BJ (cell line): ENCODE results near the gene RBM47. TPM values are rescaled to one million over a fixed set of nuclear protein-coding genes. Genes with fewer than 3 reads are reported as not detected.
"Not testable (repeated sequence)": the region's sequence is repeated elsewhere in the genome, so short reads cannot be mapped to it uniquely, and the experiment has no call there.

Source experiments
- CTCF ChIA-PET: fragments of 350-600 bp; formaldehyde crosslinking; extraction: SDS; loops from one replicate; lab custom pipeline; 2021; ENCODE audit warnings: antibody characterized with exemption, inconsistent platforms; lab: Yijun Ruan, JAX
- POLR2A ChIA-PET: fragments of 300-600 bp; sonication (Branson Sonifier 250); formaldehyde crosslinking; extraction: SDS; loops from one replicate; lab custom pipeline; 2021; ENCODE audit warnings: antibody characterized with exemption; lab: Charles Lee
- DNase-seq: peaks from one replicate; pipeline ENCODE4 v3.0.0-alpha.2; 2011; ENCODE audit warnings: low read depth
- H3K27me3 ChIP-seq: 2 replicates; pipeline ENCODE4 v1.6.0; 2011; ENCODE audit warnings: low read length; ENCODE audit not compliant: control insufficient read depth, insufficient read depth
- H3K36me3 ChIP-seq: 2 replicates; pipeline ENCODE4 v1.5.1; 2011; ENCODE audit warnings: low read length; ENCODE audit not compliant: control insufficient read depth, insufficient read depth
- H3K4me3 ChIP-seq: 2 replicates; pipeline ENCODE4 v1.5.1; 2011; ENCODE audit warnings: low read depth, mild to moderate bottlenecking, control low read depth, low read length
- polyA plus RNA-seq: library from polyadenylated mRNA; depleted of rRNA; stranded (reverse); fragments of >200 nt; gene quantifications from 2 replicates; pipeline ENCODE4 v1.2.3, GENCODE V29; 2011
- TF ChIP-seq, protein P1 (sequence below): IDR thresholded peaks from 2 replicates; pipeline ENCODE4 v1.5.1; 2011; ENCODE audit warnings: low read depth, mild to moderate bottlenecking, control low read depth, inconsistent platforms, low read length, moderate library complexity; ENCODE audit not compliant: insufficient read depth

Gene RBM47
- polyA plus RNA-seq, 1 experiment = 0.52 TPM

DNA sequence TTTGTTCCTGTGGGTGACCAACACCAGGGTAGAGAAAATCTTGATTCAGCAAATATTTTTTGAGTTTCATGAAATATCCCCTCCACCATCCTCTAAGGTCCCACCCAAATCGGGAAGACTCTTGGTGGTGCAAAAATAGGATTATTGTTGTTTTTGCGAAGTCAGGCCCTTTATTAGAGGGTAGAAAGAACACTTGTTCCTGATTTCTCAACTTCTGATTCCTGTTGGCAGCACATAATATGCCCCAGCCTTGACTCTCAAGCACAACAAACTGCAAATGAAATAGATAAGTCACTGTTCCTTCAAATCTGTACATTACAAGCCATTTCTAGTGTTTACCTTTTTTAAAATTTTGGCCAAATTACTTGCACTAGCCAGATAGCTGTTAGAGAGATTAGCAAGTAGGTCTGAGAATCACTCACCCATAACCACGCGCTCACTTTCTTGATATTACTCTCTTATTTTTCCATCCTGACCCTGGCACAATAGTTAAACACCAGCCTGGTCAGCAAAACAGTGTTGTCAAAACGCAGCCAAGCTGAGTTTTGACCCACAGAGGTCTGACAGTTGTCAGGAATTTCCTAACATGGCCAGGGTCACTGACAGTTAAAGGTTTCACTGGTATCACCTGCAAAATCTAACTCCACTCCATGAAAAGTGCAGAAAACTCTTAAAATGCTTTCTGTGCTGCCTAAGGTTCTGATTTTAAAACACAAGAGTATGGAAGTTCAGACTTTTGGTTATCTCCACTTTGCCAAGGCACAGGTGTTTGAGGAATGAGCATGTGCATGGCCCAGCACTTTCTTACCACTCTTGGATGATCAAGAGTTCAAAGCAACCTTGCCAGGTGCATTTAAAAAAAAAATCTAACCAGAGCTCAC is 69.8 kb downstream of the RBM47 start:
- ChIA-PET CTCF (interaction anchor here (0.6 kb wide), 1 partner anchor 35 kb away, joined by 3 read pairs; no protein-coding TSS in a partner anchor), POLR2A (no interaction called here)
- H3K27me3 ChIP-seq = no peaks in the 10 kb centered on the region
- H3K36me3 ChIP-seq = no peaks in the 10 kb centered on the region
- no peak for DNase-seq
- TF ChIP-seq, protein P1, sequence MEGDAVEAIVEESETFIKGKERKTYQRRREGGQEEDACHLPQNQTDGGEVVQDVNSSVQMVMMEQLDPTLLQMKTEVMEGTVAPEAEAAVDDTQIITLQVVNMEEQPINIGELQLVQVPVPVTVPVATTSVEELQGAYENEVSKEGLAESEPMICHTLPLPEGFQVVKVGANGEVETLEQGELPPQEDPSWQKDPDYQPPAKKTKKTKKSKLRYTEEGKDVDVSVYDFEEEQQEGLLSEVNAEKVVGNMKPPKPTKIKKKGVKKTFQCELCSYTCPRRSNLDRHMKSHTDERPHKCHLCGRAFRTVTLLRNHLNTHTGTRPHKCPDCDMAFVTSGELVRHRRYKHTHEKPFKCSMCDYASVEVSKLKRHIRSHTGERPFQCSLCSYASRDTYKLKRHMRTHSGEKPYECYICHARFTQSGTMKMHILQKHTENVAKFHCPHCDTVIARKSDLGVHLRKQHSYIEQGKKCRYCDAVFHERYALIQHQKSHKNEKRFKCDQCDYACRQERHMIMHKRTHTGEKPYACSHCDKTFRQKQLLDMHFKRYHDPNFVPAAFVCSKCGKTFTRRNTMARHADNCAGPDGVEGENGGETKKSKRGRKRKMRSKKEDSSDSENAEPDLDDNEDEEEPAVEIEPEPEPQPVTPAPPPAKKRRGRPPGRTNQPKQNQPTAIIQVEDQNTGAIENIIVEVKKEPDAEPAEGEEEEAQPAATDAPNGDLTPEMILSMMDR = no peak
- no peak overlapping the region for H3K4me3 ChIP-seq

DNA sequence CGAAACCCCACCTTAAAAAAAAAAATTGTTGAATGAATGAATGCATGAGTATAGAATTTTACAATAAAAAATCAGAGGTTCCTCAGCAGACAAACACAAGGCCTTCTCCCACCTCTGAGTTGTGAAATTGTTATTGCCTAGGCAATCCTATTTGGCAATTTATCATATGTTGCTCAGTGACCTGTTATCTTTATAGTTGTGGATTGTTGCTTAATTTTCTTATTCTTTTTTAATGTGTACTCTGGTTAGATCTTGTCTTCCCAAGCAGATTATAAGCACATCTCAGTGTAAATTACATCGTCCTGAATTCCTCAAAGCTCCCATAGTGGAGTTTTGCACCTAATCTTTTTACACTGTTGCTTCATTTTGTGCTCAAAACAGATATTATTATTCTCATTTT is 71.9 kb downstream of the RBM47 start:
- POLR2A ChIA-PET = no interaction called here
- TF ChIP-seq, protein P1 = no peak
- Histone ChIP-seq H3K27me3 (no peaks in the 10 kb centered on the region), H3K4me3 (no peak overlapping the region), H3K36me3 (no peaks in the 10 kb centered on the region)
- DNase-seq = no peak
- CTCF ChIA-PET = no interaction called here

DNA sequence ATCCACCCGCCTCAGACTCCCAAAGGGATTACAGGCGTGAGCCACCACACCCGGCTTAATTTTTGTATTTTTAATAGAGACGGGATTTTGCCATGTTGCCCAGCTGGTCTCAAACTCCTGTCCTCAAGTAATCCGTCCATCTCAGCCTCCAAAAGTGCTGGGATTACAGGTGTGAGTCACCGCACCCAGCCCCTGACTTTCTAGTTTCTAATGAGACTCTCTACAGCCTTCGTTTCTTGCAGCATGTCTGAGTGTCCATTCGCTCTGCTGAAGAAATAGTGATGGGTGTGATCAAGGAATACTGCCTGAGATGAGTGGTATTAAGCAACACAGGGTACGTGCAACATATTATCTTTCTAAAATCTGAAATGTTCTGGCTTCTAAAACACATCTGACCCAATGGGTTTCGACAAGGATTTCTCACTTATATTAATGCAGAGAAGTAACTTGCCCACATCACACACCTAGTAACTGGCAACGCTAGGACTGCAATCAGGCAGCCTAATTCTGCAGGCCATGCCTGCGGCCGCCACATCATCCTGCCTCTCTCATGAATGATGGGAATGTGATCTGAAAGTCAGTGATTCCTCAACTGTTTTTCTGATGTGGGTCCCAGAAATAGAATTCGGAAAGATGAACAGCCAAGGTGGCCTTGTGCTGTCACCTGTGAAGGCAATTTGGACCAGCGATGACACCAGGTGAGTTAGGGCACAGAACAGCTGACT is 74.3 kb downstream of the RBM47 start:
- Histone ChIP-seq H3K27me3 (no peaks in the 10 kb centered on the region), H3K36me3 (no peaks in the 10 kb centered on the region), H3K4me3 (no peak overlapping the region)
- no peak for DNase-seq
- POLR2A ChIA-PET = no interaction called here
- CTCF ChIA-PET = interaction anchor here (2.1 kb wide), 1 partner anchor 8 kb away, joined by 10 read pairs; no protein-coding TSS in a partner anchor
- TF ChIP-seq, protein P1 = no peak

DNA sequence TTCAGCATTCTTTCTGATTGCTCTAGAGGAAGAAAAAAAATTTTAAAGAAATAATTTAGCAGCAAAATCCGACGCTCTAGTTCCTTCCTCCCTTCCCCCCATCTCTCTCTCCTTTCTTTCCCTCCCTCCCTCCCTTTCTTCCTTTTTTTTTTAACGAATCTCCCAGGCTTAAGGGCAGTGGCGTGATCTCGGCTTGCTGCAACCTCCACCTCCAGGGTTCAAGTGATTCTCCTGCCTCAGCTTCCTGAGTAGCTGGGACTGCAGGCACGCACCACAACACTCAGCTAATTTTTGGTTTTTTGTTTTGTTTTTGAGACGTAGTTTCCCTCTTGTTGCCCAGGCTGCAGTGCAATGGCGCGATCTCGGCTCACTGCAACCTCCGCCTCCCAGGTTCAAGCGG is 75.0 kb downstream of the RBM47 start:
- H3K36me3 ChIP-seq, H3K4me3 ChIP-seq, POLR2A ChIA-PET, DNase-seq, H3K27me3 ChIP-seq: not testable (repeated sequence)
- CTCF ChIA-PET = interaction anchor here (2.1 kb wide), 1 partner anchor 9 kb away, joined by 10 read pairs; no protein-coding TSS in a partner anchor

DNA sequence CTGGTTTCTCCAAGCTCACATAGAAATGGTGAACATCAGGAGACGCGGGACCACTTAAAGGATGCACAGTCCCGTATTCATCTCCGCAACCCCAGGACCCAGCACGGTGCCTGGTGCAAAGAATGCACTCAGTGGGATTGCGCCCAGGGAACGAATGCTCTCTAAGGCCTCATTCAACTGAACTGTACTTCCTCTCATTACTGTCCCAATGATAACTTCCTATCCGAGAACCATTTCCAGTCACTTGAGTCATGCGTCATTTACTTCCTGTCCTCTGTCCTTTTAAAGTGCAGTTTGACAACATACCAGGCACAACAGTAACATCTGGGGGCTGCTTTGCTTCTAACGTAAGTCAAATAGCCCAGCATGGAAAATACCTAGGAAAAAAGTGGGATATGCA is 75.7 kb downstream of the RBM47 start:
- POLR2A ChIA-PET = no interaction called here

More for the DNA sequence above, 75.7 kb downstream of the RBM47 start:
- Histone ChIP-seq H3K4me3 (no peak overlapping the region), H3K27me3 (no peaks in the 10 kb centered on the region), H3K36me3 (no peaks in the 10 kb centered on the region)
- CTCF ChIA-PET = interaction anchor here (2.1 kb wide), 1 partner anchor 9 kb away, joined by 10 read pairs; no protein-coding TSS in a partner anchor
- TF ChIP-seq, protein P1 = no peak
- DNase-seq = no peak
